Liver (tissue), 3 donors: Measurements from ENCODE around the gene ARL11.
A peak's percentile ranks its signal among the peaks of the same experiment; 100 is the strongest.

Experiments
- CTCF ChIP-seq: fragments of 150-350 bp; IDR thresholded peaks from 2 replicates; pipeline ENCODE4 v1.5.1; 2017; ENCODE audit warnings: improper control_type of control experiment, low read depth, low read length; ENCODE audit not compliant: missing input control
- GABPA ChIP-seq, 2 donors: IDR thresholded peaks in 1 of 2; conservative IDR thresholded peaks in 1 of 2; 2 replicates each; pipeline ENCODE4 v1.6.1; 2016; ENCODE audit warnings: antibody characterized with exemption in 2 of 2, mild to moderate bottlenecking in 1 of 2, moderate library complexity in 1 of 2
- HNF4A ChIP-seq, 2 donors: conservative IDR thresholded peaks; 2 replicates each; pipeline ENCODE4 v1.6.1; 2016; ENCODE audit warnings: antibody characterized with exemption in 2 of 2, mild to moderate bottlenecking in 2 of 2
- MAX ChIP-seq: IDR thresholded peaks from 2 replicates; pipeline ENCODE4 v1.6.1; 2016; ENCODE audit warnings: antibody characterized with exemption
- RAD21 ChIP-seq, 2 donors: IDR thresholded peaks; 2 replicates each; pipeline ENCODE4 v1.6.1; 2016; ENCODE audit warnings: antibody characterized with exemption in 2 of 2, mild to moderate bottlenecking in 2 of 2
- SP1 ChIP-seq: IDR thresholded peaks from 2 replicates; pipeline ENCODE4 v1.6.1; 2018; ENCODE audit warnings: antibody characterized with exemption, mild to moderate bottlenecking
- TAF1 ChIP-seq: conservative IDR thresholded peaks from 2 replicates; pipeline ENCODE4 v1.6.1; 2016; ENCODE audit warnings: antibody characterized with exemption, mild to moderate bottlenecking
- YY1 ChIP-seq: IDR thresholded peaks from 2 replicates; pipeline ENCODE4 v1.6.1; 2016; ENCODE audit warnings: antibody characterized with exemption, mild to moderate bottlenecking
- donor health status: healthy.
- donor health status: healthy.

GRCh38 chr13:49587311-49587847, 40.9 kb upstream of the ARL11 start:
- TF ChIP-seq CTCF (no peak), TAF1 (no peak), GABPA (IDR thresholded peaks at IDR 0.05 in 1 of 2, conservative IDR thresholded peaks at IDR 0.05 in 1 of 2) (no peak), YY1 (no peak), MAX (no peak), SP1 (peak; percentile 28), RAD21 (IDR thresholded peaks at IDR 0.05) (no peak), HNF4A (conservative IDR thresholded peaks at IDR 0.05) (no peak)
